ENCODE results near the gene CARD9.

Gene CARD9

DNA sequence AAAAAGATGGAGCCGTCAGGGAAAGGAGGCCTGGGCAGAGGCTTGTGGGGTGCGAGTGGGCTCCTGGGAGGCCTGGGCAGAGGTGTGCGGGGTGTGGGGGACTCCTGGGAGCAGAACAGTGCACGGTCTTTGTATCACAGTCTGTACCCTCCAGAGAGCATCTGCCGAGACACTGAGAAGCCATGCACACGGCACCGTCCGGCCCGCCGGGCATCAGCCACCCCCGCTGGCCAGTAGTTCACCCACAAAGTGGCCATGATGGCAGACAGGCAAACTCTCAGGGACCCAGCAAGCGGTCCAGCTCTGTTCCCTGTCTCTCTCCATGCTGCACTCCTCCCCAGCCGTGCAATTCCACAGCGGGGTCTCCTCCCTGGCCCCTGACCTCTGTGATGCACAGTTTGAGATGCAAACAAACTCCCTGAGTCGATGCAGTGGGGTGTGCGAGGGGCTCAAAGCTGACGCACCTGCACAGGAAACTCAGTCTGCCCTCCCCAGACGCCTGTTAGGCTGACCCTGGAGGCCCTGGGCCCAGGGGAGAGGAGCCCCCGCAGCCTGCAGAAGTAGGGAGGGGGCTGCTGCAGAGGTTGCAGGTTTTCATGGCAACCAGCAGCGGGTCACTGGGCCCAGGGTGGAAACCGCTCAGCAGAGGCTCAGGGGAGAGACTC, 55.2 kb downstream of the CARD9 start:
- no peak for DNase-seq

- no peak for DNase-seq
Measured at GRCh38 chr9:136317695-136318094, 55.8 kb downstream of the CARD9 start.

DNA sequence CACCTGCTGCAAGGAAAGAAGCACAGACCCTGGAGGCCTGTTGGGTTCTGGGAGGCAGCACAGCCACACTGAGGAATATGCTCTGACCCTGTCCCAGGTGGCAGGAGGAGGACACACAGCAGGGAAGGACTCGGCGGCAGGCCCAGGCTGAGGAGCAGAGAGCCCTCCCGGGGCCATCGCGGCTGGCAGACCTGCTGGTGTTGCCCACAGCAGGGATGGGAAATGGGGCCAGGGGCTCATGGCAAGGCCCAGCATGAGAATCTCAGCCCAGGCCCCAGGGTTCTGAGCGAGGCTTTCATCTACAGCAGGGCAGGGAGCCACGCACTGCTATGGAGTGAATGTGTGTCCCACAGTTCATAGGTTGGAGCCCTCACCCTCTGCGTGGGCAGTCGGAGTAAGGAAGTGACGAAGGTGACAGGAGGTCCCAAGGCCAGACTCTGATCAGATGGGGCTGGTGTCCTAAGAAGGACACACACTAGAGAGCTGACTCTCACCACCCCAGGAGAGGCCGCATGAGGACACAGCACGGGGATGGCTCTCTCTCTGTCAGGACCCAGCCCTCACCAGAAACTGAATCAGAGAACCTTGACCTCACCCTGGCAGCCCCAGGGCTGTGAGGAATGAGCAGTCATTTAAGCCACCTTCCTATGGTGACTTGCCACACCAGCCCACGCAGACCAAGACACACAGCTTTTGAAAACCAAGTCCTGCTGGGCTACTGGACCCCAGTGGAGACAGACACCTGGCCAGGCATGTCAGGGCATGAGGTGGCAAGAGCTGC, 56.4 kb downstream of the CARD9 start:
- no peak for DNase-seq

GRCh38 chr9:136316271-136316751, 57.2 kb downstream of the CARD9 start:
- DNase-seq: no peak

DNA sequence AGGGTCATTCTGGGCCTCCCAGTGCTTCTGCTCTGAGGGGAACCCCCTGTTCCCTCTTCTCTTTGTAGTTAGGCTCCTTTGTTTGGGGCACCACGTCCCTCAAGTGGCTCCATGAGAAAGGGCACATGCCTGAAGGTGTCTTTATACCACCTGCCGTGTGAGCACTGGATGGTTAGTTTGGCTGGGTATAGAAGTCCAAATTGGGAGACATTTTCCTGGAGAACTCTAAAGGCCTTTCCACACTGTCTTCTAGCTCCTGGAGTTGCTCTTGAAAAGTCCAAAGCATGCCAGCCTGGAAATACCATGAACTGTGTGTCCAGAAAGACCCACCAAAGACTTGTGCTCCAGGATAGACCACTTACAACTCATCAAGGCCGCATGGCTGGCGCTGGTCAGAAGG, 58.5 kb downstream of the CARD9 start:
- no peak for DNase-seq

GRCh38 chr9:136314056-136314416, 59.4 kb downstream of the CARD9 start:
- no peak for DNase-seq

Data from NCI-H187 treated with DMSO at 0.1 percent for 48 hours (cell line).